Tibial nerve (tissue), 4 donors: ENCODE results near the gene SMIM35. TPM values are rescaled to one million over a fixed set of nuclear protein-coding genes. Genes with fewer than 3 reads are reported as not detected.

ENCODE experiments used
- DNase-seq, 2 donors: peaks; one replicate each; pipeline ENCODE4 v3.0.0-alpha.2; 2019; ENCODE audit warnings: low spot score in 2 of 2
- H3K27ac ChIP-seq, 4 donors: fragments of 200-600 bp; sonication (generic) in 3 of 4; one replicate each; pipeline ENCODE4 v1.5.1; 2017 to 2019; ENCODE audit warnings: mild to moderate bottlenecking in 1 of 4
- H3K27me3 ChIP-seq, 2 donors: fragments of 200-600 bp; sonication (generic) in 1 of 2; one replicate each; pipeline versions ENCODE4 v1.5.1 to v1.6.0; 2017 to 2019
- H3K36me3 ChIP-seq, 3 donors: fragments of 200-600 bp; sonication (generic); one replicate each; pipeline ENCODE4 v1.5.1; 2018 to 2019
- H3K4me1 ChIP-seq, 4 donors: fragments of 200-600 bp; sonication (generic) in 3 of 4; one replicate each; pipeline ENCODE4 v1.5.1; 2017 to 2019
- H3K4me3 ChIP-seq, 4 donors: fragments of 200-600 bp; sonication (generic) in 3 of 4; one replicate each; pipeline ENCODE4 v1.5.1; 2017 to 2019; ENCODE audit warnings: mild to moderate bottlenecking in 1 of 4, moderate library complexity in 1 of 4
- H3K9me3 ChIP-seq, 4 donors: fragments of 200-600 bp; sonication (generic) in 3 of 4; one replicate each; pipeline ENCODE4 v1.5.1; 2017 to 2019
- CTCF ChIP-seq, 5 experiments: fragments of 200-600 bp in 3 of 5; fragments of 450-650 bp in 2 of 5; sonication (generic) in 3 of 5; IDR thresholded peaks; one replicate each; pipeline ENCODE4 v1.5.1; 2016 to 2019; ENCODE audit warnings: antibody characterized with exemption in 5 of 5, mild to moderate bottlenecking in 3 of 5, moderate library complexity in 2 of 5
- EP300 ChIP-seq, 2 donors: sonication (generic); formaldehyde crosslinking; IDR thresholded peaks; one replicate each; pipeline ENCODE4 v1.6.1; 2017; ENCODE audit warnings: antibody characterized with exemption in 2 of 2, mild to moderate bottlenecking in 1 of 2
- POLR2A ChIP-seq, 2 donors: fragments of 450-650 bp; IDR thresholded peaks; one replicate each; pipeline ENCODE4 v1.6.1; 2017; ENCODE audit warnings: antibody characterized with exemption in 2 of 2, mild to moderate bottlenecking in 2 of 2, moderate library complexity in 2 of 2
- WGBS, 2 donors: methylation state at CpG; one replicate each; pipeline ENCODE4 v1.1.5; 2018; 5-methylcytosine and 5-hydroxymethylcytosine counted together
- total RNA-seq, 4 donors: library from RNA; depleted of rRNA; stranded (reverse); fragments of >200 nt; gene quantifications; one replicate each; pipeline ENCODE4 v1.1.0, GENCODE V29; 2016

SMIM35 gene
- total RNA-seq, 4 donors from 2014 or later, result not detected

- Histone ChIP-seq H3K4me1 (peaks cover 0 to 7% (median 0%) of the 10 kb centered on the region in 4 donors), H3K27ac (no peak overlapping the region), H3K9me3 (no peaks in the 10 kb centered on the region), H3K4me3 (peak overlapping the region in 1 of 4 donors; percentile 17), H3K27me3 (peaks cover 0 to 5% of the 10 kb centered on the region in 2 donors), H3K36me3 (peaks cover 0 to 5% (median 0%) of the 10 kb centered on the region in 3 donors)
- TF ChIP-seq CTCF (IDR thresholded peaks at IDR 0.05) (no peak), POLR2A (IDR thresholded peaks at IDR 0.05) (no peak)
- no peak for DNase-seq
- WGBS, 2 donors, result 87 to 92% methylated on average over 4 of the region's 4 CpGs
These were observed 94.6 kb downstream of the SMIM35 start for GRCh38 chr11:117992136-117992535.

DNA sequence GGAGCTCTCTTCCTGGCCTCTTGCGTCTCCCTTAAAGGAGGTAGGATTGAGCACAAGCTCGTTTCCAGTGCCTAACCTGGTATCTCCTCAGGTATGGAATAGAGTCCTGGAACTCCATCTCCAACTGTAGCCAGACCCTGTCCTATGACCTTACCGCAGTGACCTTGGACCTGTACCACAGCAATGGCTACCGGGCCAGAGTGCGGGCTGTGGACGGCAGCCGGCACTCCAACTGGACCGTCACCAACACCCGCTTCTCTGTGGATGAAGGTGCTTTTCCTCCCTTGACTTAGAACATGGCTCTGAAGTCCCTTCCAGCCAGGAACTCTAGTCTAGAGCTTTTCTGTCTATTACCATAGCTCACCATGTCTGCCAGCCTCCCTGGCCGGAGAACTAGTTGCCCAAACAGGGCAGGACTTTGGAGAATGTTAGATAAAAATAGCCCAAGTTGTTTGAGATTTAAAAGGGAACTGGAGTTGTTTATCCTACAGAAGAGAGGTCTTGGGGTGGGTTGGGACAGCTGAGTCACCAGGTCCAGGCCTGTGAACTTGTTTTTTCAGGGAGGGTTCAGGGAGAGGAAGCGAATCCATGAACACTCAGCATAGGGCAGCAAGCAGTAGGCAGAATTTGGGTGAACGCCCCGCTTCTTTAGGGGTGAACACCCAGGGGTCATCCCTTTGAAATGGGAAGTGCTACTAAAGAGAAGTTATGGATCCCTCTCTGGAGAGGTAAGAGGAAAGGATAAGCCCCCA, 97.2 kb downstream of the SMIM35 start:
- Histone ChIP-seq H3K4me3 (peak overlapping the region in 3 of 4 donors; percentile 15 to 50 (median 16)), H3K4me1 (peaks cover 0 to 16% (median 6%) of the 10 kb centered on the region in 4 donors), H3K27me3 (peaks cover 0 to 23% of the 10 kb centered on the region in 2 donors), H3K27ac (peak overlapping the region in 2 of 4 donors; percentile 58 to 77), H3K9me3 (no peaks in the 10 kb centered on the region), H3K36me3 (peaks cover 0 to 5% (median 0%) of the 10 kb centered on the region in 3 donors)
- peak in 1 of 2 donors; percentile 32 for DNase-seq
- WGBS, 2 donors, result 83 to 90% methylated on average over 13 of the region's 13 CpGs
- TF ChIP-seq EP300 (IDR thresholded peaks at IDR 0.05) (peak in 1 of 2 donors; percentile 58), CTCF (IDR thresholded peaks at IDR 0.05) (no peak)

DNA sequence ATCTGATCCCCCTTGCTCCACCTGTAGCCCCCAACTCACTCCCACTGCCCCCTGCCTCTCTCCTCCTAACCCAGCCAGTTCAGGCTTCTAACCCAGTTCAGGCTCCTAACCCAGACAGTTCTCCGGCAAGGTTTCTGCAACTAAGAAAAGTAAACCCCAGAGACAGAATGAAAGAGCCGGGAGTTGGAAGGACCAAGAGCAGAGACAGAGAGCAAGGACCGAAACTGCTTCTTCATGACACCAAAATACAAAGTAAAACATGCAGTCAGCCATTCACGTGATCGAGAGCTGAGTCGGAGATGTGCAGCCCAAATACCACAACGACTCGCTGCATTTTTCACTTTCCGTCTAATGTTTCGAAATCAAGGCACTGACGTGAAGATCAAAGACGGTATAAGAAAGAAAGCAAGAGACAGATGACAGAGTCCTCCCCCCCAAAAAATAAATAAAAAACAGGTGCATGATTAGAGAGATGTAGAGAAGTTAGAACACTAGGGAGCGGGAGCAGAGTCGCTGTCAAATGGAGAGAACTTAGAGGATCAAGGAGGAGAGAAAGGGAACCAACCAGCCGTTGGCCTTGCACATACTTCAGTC, 99.7 kb downstream of the SMIM35 start:
- DNase-seq, result no peak
- 66 to 71% methylated on average over 15 of the region's 15 CpGs for WGBS, 2 donors
- TF ChIP-seq POLR2A (IDR thresholded peaks at IDR 0.05) (no peak), CTCF (IDR thresholded peaks at IDR 0.05) (no peak), EP300 (IDR thresholded peaks at IDR 0.05) (no peak)
- peaks cover 0 to 5% (median 0%) of the 10 kb centered on the region in 3 donors for H3K36me3 ChIP-seq
- H3K27ac ChIP-seq, result peak overlapping the region in 3 of 4 donors; percentile 75 to 83 (median 77)
- H3K9me3 ChIP-seq, result no peaks in the 10 kb centered on the region
- peak overlapping the region; percentile 26 to 57 (median 48) for H3K4me3 ChIP-seq
- peaks cover 0 to 27% of the 10 kb centered on the region in 2 donors for H3K27me3 ChIP-seq
- H3K4me1 ChIP-seq, result peaks cover 0 to 12% (median 6%) of the 10 kb centered on the region in 4 donors

GRCh38 chr11:117985953-117986887, 100.5 kb downstream of the SMIM35 start, which contains the start of gene IL10RA:
Gene IL10RA, plus strand, starts transcription at chr11:117986394. Its CDS starts 74 bp downstream, at chr11:117986468.
- Histone ChIP-seq H3K4me3 (peak within 1 kb of the TSS; percentile 26 to 57 (median 48)), H3K27me3 (peaks cover 0 to 27% of the 10 kb centered on the region in 2 donors), H3K27ac (peak within 1 kb of the TSS in 3 of 4 donors; percentile 62 to 83 (median 75)), H3K36me3 (peaks cover 0 to 5% (median 0%) of the 10 kb centered on the region in 3 donors), H3K4me1 (peaks cover 0 to 12% (median 6%) of the 10 kb centered on the region in 4 donors), H3K9me3 (no peaks in the 10 kb centered on the region)
- TF ChIP-seq CTCF (IDR thresholded peaks at IDR 0.05), result peak in 1 of 5 experiments; percentile 14
- peak; percentile 74 for TF ChIP-seq POLR2A (IDR thresholded peaks at IDR 0.05)
- TF ChIP-seq EP300 (IDR thresholded peaks at IDR 0.05), result peak in 1 of 2 donors; percentile 40
- DNase-seq, result peak; percentile 32 to 39
- WGBS, 2 donors, result 4% methylated on average over 42 to 45 of the region's 71 CpGs
